HG02759 (cell line): ENCODE data around the gene UTP11.
"Not testable (repeated sequence)": the region's sequence is repeated elsewhere in the genome, so short reads cannot be mapped to it uniquely, and the experiment has no call there.

Experiments used
- ATAC-seq: cut with Tn5 transposase; IDR thresholded peaks from one replicate; pipeline ENCODE4 v1.9.1; 2021; ENCODE audit warnings: mild to moderate bottlenecking, moderate library complexity; ENCODE audit not compliant: unreplicated experiment

UTP11 gene

DNA sequence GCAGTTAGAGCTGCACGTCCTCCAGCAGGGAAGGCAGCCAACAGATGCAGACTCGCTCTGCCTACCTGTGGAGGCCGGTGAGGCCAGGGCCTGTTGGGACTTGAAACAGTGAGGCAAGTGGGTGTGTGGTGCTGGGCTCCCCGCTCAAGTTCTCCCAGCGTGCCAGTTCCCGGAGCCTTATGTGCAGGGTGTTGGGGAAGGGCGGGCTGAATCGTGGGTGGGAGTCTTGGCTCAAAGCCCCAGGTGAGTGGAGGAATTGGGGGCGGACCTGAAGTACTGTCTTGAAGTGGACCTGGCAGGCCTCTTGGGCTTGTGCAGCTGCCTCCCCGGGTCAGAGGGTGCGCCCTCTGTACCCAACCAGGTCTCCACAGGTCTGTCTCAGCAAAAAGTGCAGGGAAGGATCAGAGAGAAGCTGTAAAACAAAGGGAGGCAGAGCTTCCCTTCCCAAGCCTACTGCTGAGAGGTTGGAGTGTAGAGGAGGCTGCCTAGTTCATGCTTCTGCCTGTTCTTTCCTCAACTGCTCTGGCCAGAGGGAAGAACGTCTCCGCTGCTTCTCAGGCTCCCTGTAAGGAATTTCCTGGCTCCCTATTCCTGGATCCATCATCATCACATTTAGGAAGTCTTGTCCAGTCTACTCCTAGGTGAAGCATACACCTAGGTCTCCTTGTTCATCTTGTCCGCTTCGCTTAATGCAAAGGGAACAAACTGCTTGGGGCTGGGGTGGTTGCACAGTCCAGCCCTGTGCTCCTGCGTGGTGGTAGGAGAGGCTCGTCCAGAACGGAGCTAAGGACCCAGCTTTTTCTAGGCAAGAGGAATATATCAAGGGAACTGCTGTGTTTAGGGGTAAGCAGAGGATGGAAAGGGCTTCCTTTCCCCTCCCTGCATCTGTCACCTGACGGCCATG lies 14.9 kb downstream of the UTP11 start:
- ATAC-seq, result no peak

DNA sequence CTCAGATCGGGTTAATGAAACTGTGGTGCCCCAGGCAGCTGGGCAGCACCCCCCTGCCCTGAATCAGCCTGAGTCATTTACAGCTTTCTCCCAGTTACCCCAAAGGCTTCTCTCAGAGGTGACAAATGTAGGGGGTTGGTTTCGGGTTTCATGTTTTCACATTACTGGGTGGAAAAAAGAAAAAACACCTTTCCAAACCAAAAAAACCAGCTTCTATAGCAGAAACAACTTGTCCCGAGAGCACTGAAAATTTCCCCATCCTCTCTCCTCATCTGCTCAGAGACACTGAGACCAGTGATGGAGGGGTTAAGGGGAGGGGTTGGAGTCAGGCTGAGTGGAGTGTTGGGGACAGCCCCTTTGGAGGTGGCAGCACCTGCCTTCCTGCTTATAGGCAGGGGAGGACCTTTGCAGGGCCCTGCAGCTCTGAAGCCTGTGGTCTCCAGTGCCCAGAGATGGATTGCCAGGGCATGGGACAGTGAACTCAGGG lies 15.6 kb downstream of the UTP11 start:
- ATAC-seq, result peak; percentile 72

DNA sequence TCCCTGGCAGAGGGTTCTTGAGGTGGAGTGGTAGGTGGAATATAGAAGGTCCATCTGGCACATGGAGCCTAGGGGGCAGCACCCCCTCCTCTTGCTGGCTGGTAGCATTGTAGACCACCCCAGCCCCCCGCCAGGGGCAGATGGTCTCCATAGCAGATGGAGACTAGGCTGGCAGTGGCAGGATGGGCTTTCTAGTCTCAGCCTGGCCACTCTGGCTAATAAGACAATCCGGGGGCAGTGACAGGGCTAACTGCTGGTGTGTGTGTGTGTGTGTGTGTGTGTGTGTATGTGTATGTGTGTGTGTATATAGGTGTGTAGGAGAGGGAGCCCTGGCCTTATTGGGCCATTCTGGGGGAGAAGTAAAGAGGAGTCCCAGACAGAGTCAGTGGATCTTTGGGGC lies 16.1 kb downstream of the UTP11 start:
- ATAC-seq, result no peak

DNA sequence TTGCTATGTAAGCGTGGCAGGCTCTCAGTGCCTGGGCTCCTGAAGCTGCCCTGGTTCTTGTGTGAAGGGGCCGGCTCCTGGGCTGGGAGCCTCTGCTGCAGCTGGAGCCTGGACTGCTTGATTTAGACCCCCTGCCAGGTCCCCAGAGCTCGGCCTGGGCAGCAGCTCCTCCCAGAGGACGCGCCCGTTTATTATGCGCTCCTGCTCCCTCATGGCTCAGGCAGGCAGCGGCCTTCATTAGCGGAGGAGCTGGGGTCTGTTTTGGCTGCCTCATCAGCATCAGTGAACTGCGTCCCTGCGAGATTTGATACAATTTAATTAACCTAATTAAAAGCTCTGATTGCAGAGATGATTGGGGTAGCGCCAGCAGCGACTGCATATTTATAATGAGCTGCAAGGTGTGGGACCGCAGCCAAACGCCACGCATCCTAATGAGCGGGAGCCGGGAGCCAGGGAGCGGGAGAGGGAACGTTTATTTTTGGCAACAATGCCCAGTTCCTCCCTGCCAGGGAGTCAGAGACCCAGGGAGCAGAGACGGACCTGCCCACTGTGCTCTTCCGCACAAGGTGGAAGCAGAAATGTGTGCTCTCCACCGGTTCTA lies 16.6 kb downstream of the UTP11 start:
- no peak for ATAC-seq

DNA sequence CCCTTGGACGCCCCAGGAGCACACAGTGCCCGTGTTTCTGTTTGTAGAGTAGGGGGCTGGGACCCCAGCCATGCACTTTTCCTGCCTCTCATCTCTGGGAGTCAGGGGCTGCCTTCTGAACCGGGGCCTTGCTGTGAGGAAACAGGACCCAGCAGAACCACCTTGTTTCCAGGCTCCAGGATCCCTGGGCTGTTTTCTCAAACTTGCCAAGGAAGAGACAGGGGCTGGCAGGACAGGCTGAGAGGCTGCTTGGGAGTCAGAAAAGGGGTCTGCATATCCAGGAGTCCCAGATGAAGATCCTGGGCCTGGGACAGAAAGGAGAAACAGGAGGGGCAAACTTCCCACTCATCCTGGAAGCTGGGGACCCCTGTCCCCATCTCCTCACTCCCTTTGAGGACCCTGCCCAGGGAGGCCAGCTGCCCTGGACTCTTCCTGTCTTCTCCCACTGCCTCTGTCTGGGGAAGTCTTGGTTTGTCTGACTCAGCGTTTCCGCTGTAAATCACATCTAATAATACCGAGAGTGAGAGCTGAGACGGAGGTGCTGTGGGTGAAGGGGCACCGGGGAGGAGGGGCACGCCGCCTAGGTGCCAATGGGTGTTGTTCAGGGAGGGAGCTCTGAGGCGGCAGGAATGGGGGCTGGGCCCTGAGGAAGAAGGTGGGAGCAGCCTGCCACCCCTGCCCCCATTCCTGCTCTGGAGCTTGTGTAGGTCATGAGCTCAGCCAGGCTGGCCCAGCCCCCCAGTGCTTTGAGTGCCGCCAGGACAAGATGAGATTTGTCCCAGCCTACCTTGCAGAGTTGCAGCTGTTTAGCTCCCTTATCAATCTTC lies 17.4 kb downstream of the UTP11 start:
- ATAC-seq, result peak; percentile 48

DNA sequence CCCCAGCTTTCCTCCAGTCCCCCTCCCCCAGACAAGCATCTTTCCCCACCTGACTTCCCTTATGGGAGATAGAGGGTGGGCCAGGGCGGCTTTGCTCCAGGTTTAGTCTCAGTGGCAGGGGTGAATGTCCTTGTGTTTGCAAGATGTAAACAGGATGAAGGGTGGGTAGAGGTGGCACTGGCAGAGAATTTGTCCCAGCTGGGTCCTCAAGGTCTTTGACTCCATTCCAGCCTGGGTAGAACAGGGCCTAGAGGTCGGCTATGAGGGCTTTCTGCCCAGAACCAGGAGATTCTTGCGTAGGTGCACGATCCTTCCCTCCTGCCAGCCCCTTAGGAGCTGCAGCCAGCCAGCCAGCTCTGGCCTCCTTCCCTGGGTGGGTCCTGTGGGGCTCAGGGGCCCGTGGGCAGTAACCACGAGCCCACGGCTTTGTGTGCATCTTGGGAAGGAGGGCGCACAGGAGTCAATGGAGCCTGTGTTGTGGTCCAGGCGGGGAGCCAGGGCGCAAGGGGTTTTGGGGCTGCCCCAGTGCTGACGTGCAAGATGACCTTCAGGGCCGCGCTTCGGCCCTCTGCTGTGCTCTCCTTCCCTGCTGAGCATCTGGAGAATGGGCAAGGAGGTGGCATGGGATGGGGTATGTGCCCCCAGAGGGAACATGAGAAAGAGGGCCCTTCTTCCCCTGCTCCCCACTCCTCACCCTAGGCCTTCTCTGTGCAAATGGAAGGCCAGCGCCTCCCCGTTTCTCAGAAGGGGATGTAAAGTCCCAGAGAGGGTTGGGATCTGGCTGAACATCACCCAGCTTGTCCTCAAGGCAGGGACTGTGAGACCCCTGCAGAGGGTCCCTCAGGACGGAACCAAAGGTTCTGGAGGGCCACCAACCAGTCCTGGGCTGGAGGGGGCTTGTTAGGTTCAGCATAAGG lies 18.3 kb downstream of the UTP11 start:
- ATAC-seq, result no peak

DNA sequence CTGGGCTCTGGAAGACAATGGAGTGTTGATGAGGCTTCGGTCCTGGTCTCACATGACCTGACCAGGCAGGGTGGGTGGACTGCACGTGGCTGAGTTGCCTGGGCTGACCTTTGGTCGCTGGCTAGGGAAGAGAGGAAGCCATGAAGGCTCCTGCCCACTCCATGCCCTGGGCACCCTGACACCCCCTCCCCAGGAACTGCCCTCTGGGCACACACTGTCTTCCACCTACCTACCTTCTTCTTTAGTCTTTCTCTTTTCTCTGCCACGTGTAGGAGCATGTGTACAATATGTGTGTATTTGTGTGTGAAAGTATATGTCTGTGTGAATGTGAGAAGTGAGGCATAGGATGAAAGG lies 19.0 kb downstream of the UTP11 start:
- ATAC-seq, result no peak

DNA sequence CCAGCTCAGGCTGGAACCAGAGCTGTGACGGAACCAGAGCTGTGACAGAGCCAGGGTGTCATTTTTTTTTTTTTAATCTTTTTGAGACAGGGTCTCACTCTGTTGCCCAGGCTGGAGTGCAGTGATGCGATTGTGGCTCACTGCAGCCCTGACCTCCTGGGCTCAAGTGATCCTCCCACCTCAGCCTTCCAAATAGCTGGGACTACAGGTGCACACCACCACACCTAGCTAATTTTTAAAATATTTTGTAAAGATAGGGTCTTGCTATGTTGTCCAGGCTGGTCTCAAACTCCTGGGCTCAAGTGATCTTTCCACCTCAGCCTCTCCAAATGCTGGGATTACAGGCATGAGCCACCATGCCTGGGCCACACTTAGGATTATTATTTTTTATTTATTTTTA lies 20.5 kb downstream of the UTP11 start:
- not testable (repeated sequence) for ATAC-seq

DNA sequence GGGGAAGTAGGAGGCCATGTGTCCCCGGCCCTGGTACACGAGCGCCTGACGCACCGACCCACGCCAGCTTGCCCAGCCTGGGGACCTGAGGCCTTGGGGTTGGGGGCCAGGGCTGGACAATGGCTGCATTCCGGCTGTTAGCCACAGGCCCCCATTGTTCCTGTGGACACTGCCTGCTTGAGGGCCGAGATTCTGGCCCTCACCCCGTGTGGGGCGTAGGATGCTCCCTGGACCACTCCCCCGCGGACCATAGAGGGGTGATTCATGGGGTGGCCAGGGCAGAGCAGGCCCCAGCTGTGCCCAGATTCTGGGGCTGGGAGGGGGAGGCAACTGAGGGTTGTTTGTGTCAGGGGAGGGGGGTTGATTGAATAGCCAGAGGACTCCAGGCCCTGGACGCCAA lies 22.3 kb downstream of the UTP11 start:
- ATAC-seq, result no peak

DNA sequence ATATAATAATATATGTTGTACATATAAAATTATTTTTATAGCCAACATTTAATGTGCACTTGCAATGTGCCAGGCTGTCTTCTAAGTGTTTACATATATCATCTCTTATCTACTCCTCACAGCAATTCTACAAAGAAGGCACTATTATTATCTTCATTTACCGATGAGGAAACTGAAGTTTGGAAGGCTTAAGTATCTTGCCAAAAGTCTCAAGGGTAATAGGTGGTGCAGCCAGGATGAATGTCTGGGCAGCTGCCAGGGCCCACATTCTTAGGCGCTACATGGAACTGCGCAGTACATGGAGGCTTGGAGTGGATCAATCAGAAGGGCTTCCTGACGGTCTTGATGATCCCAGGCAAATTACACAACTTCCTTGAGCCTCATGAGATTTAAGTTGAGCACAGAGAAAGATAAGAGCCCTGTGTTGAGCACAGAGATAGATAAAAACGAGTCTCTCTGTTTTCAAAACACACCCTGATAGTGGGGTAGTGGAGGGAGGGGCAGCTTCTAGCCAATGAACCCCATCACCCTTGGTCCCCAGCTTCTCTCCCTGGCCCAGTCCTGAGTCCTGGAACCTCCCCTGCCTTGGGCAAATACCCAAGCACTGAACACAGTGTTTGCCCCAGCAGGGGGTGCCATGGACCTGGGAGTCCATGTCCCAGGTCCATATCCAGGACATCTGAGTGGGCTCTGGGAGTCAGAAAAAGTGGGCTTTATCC lies 24.8 kb downstream of the UTP11 start:
- ATAC-seq, result no peak

DNA sequence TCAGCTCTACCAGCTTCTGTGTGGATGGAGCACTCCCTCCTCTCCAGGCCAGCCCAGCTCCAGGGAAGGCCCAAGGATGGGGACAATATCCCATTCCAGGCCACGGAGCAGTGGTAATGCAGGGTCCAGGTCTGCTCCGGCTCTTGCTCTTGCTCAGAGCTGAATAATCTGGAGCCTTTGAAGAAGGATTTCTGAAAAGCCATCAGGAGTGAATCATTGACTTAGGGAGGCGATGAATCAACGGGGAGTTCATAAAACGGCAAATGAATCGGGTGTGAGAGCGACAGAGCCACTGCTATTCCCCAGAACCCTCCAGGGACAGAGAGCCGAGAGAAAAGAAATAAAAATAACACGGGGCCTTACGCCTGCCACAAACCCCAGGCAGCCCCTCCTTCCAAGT lies 26.3 kb downstream of the UTP11 start:
- ATAC-seq, result no peak

DNA sequence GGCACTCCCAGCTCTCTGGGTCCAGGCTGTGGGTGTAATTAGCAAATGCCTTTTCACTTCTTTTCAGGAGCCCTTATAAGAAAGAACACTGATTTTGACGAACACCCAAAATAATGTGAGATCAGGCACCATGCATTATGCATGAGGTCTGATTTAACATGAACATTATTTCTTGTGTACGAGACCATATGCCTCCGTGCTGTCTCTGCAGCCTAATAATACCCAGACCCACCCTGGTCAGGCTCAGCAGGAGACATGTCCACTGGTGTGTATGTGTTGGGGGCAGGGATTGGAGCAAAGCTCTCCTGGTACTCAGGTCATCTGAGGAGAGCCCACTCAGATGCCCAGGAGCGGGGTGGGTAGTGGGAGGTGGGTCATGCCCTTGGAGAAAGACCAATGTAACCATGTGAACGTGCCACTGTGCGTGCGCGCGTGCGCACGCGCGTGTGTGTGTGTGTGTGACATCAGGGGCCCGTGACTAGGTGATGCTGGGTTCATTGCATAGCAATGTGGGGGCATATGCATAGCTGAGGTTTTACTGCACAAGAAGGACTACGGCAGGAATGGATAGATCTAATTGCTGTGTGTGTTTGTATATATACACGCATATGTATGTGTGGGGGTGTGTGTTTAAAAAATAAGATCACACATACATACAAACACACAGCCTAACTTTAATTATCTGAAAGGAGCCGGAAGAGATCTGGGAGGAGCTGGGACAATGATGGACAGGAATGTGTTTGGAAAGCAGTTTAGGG lies 27.0 kb downstream of the UTP11 start:
- ATAC-seq, result no peak

DNA sequence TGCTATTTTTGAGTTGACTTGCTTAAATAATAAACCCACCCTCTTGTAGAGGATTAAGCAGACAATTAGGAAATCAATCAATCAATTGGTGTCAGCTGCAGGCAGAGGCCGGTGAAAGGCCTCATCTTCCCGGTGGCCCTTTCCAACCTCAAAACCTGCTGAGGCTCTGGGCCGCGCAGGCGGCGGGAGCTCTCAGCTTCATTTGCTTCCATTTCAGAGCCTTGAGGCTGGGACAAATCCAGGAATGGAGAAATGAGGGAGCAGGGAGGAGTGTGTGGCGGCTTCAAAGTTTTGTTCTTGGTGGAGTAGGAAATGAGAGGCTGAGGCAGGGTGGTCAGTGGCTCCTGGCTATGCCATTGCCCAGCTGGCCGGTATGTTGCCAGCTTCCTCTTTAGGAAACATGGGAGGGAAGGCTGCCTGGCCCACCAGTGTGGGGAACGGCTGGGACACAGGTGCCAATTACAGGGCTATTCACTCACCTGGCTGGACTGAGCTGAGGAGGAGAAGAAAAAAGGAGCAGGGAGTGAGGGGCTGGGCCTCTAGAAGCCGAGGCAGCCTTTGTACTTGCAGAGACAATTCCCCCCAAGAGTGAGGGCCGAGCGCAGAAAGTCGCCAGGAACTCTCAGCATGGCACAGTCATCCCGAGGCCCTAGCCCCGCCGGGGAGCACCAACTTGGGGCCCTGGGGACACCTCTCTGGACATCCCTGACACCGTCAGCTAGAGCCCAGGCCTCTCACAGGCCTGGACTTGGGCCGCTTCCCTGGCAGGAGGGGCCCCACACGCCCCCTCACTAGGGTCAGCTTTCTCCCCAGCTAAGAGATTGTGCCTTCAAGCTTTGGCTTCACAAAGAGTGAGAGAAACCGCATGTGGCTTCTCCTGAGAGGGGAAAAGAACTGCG lies 29.7 kb downstream of the UTP11 start:
- ATAC-seq, result no peak

DNA sequence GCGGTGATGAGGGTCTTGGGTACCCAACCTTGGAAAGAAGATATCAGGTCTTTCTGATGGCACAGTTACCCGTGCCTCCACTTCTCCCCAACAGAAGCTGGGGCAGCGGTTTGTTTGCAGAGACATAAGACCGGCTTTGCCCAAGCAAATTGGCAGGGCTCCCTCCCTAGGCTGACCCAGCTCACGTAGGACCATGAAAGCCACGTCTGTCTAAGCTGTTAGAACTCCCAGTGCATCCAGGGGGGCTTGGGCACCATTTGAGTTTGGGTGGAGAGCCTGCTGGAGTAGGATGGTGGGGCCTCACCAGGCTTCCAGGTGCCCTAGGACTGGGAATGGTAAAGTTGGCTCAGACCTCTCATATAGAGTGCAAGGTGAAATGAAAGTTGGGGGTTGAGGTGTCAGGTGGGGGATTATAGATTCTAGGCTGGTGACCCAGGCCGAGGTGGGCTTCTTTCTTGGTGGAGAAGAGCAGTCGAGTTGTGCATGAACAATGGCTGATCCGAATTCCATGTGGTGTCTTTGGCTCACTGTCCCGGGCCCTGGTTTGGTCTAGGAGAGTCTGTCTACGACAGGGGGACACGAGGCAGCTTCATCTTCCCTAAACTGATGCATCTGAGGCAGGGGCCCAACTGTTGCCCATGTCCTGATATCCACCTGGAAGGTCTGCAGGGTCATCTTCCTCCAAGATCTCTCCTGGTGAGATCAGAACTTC lies 30.7 kb downstream of the UTP11 start:
- ATAC-seq, result no peak

DNA sequence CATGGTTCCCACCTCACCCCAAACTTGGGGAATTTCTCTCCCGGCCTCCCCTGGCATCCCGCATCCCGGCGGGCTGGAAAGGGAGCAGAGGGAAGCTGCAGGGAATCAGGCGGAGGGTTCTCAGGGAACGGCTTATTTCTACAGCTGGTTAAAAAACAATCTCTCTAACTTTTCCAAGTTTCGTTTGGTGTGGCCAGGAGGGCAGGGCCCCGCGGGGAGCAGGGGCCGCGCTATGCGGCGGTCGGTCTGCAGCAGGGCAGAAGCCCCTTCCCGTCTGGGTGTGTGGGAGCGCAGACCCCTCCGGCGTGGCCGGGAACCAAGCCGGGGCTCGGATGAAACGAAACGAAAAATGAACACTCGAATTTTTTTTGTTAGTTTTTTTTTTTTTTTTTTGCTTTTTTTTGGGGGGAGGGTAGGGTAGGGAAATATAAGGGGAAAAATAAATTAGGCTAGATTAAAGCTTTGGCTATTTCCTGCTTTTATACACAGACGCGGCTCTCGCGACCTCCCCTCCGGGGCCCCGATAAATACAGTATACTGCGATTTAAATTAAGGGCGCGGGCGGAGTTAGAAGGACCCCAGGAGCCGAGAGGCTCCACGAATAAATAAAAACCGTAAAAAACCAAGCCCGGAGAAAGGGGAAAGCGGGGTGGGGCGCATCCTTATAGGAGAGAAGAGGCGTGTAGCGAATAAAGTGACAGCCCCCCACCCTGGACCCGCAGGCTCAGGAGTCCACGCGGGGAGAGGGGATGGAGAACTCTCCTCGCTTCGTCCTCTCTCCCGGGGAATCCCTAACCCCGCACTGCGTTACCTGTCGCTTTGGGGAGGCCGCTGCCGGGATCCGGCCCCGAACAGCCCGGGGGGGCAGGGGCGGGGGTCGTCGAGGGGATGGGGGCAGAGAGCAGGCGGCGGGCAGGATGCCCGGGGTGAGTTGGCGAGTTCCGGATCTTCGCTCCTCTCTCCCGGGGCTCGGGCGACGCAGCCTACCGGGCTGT lies 32.0 kb downstream of the UTP11 start:
- no peak for ATAC-seq
